Heart right ventricle (tissue), 16 donors: ENCODE data around the gene RABL6. TPM values are rescaled to one million over a fixed set of nuclear protein-coding genes. Genes with fewer than 3 reads are reported as not detected.
"Not testable (repeated sequence)": the region's sequence is repeated elsewhere in the genome, so short reads cannot be mapped to it uniquely, and the experiment has no call there.

Experiments used
- ATAC-seq, 8 donors: fragments of 200-7000 bp; cut with Tn5 transposase; one replicate each; pipeline ENCODE4 v1.9.1; 2020; ENCODE audit warnings: mild to moderate bottlenecking in 8 of 8, moderate library complexity in 8 of 8, moderate number of reproducible peaks in 1 of 8
- DNase-seq, 2 donors: peaks; one replicate each; pipeline ENCODE4 v3.0.0-alpha.2; 2020
- H3K27ac ChIP-seq, 10 donors: fragments of 200-600 bp; sonication (generic) in 2 of 10; one replicate each; pipeline versions ENCODE4 v1.5.0 to v1.8.0; 2020 to 2022; ENCODE audit warnings: mild to moderate bottlenecking in 3 of 10
- H3K27me3 ChIP-seq, 7 donors: fragments of 200-600 bp; one replicate each; pipeline ENCODE4 v1.8.0; 2021 to 2022; ENCODE audit warnings: mild to moderate bottlenecking in 2 of 7
- H3K36me3 ChIP-seq, 9 donors: fragments of 200-600 bp; sonication (generic) in 1 of 9; one replicate each; pipeline versions ENCODE4 v1.5.0 to v1.8.0; 2020 to 2022; ENCODE audit warnings: mild to moderate bottlenecking in 2 of 9
- H3K4me1 ChIP-seq, 9 donors: fragments of 200-600 bp; sonication (generic) in 1 of 9; one replicate each; pipeline versions ENCODE4 v1.5.0 to v1.8.0; 2020 to 2022; ENCODE audit warnings: mild to moderate bottlenecking in 4 of 9
- H3K4me3 ChIP-seq, 10 donors: fragments of 200-600 bp; sonication (generic) in 2 of 10; one replicate each; pipeline versions ENCODE4 v1.5.0 to v1.8.0; 2020 to 2022; ENCODE audit warnings: mild to moderate bottlenecking in 7 of 10, moderate library complexity in 2 of 10
- H3K9me3 ChIP-seq, 11 donors: fragments of 200-600 bp in 10 of 11; sonication (generic) in 2 of 11; one replicate each; pipeline versions ENCODE4 v1.5.0 to v1.8.0; 2013 to 2022; ENCODE audit warnings: mild to moderate bottlenecking in 2 of 11, control low read depth in 1 of 11, moderate library complexity in 1 of 11
- CTCF ChIP-seq, 9 donors: fragments of 200-600 bp; sonication (generic) in 2 of 9; IDR thresholded peaks; one replicate each; pipeline versions ENCODE4 v1.5.0 to v1.8.0; 2021 to 2022; ENCODE audit warnings: antibody characterized with exemption in 9 of 9, mild to moderate bottlenecking in 5 of 9, moderate library complexity in 1 of 9
- WGBS, 2 donors: extraction: QIAGEN DNeasy Blood & Tissue Kit; methylation state at CpG; one replicate each; pipeline ENCODE4 v1.1.7; 2013; ENCODE audit warnings: inconsistent platforms in 1 of 2; 5-methylcytosine and 5-hydroxymethylcytosine counted together
- intact Hi-C, 10 donors: fragments of 100-400 bp; cut with DNase I; formaldehyde crosslinking; loops; one replicate each; pipeline versions ENCODE4 v1.11.1 to v1.14.2; 2022
- polyA plus RNA-seq, 2 donors: library from polyadenylated mRNA; stranded (reverse); fragments of 200-250 nt; gene quantifications; one replicate each; pipeline ENCODE4 v1.2.3, GENCODE V29; 2013
- total RNA-seq, 10 donors: library from RNA; stranded (reverse); fragmentation: NEBNext Ultra II Directional in 3 of 10; extraction: Animal tissue kit (Norgen Biotek cat#: 25700) in 3 of 10; gene quantifications; one replicate each; pipeline versions ENCODE4 v1.2.1 to v1.2.4, GENCODE V29; 2021 to 2023
- donor health status: Arrhythmogenic right ventricular cardiomyopathy.
- donor health status: ischemic (EF 13 %, LVEDD 7.1; RV severe dilation, severe dysfunction).
- donor health status: healthy with polysubstance abuse.
- donor health status: DM: no; HTN: yes; CAD: no.
- donor health status: DM: no; HTN: no; CAD: no.
- donor health status: ischemic (EF 25% LVEDD 6.9; RV normal size, moderate dysfunction).
- donor health status: ischemic (EF 25% LVEDD 5.7; RV mildly dilated, moderate dysfunction).
- donor health status: healthy.
- donor health status: DM: yes; HTN: yes; CAD: no.
- donor health status: Ischemic cardiomyopathy.
- donor health status: ischemic (EF 35%, LVEDD 5.7; RV mildly dilated, moderate dysfunction).
- donor health status: nonischemic (EF 11% LVEDD 7.7; RV severe dilation, severe dysfunction).
- donor health status: DM: yes; HTN: yes; CAD: no.
- donor health status: PGD.
- donor health status: ischemic (EF 29% LVEDD 5.4; RV normal size, mild dysfunction).
- donor health status: nonischemic (EF 23%, LVEDD 6.1; RV moderate dilation, normal function).

Gene RABL6
- total and polyA plus RNA-seq, 12 donors: 60.5 to 97.4 (median 66.6) TPM

DNA sequence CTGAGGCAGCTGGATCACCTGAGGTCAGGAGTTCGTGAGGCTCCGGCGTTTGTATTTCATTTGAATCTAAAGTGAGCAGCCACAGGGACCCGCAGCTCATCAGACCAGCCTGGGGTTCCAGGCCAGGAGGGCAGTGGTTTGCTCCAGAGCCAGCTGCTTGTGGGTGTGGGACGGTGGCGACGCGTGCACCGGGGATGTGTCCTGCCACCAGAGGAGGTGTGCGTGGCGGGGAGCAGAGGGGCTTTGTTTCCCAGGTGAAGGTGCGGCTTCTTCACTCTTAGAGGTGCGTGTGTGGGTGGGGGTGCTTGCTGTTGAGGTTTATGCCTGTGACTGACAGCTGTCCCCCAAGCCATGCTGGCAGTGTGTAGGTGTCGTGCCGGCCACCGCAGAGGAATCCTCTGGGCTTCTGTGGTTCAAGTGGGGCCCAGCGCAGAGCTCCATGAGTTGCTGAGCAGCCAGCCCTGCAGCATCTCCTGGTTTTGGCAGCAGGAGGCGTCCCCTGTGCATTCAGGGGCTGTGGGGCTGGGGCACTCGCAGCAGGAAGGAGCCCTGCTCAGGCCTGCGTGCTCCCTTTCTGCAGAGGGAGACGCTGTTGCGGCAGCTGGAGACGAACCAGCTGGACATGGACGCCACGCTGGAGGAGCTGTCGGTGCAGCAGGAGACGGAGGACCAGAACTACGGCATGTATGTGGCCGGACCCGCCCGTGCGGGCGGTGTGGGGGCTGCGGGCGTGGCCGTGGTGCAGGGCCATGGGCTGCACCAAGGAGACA is 27.6 kb downstream of the RABL6 start:
- H3K4me3 ChIP-seq: no peak overlapping the region
- peaks cover 0 to 87% (median 25%) of the 10 kb centered on the region in 9 donors for H3K36me3 ChIP-seq
- WGBS, 2 donors: 91% methylated on average over 36 of the region's 36 CpGs
- no peak for TF ChIP-seq CTCF (IDR thresholded peaks at IDR 0.05)
- DNase-seq (peak in 1 of 2 donors; percentile 11), ATAC-seq (no peak)
- no peaks in the 10 kb centered on the region for H3K4me1 ChIP-seq
- no peaks in the 10 kb centered on the region for H3K9me3 ChIP-seq
- no peak overlapping the region for H3K27ac ChIP-seq
- intact Hi-C loops: no loop called here
- no peaks in the 10 kb centered on the region for H3K27me3 ChIP-seq

DNA sequence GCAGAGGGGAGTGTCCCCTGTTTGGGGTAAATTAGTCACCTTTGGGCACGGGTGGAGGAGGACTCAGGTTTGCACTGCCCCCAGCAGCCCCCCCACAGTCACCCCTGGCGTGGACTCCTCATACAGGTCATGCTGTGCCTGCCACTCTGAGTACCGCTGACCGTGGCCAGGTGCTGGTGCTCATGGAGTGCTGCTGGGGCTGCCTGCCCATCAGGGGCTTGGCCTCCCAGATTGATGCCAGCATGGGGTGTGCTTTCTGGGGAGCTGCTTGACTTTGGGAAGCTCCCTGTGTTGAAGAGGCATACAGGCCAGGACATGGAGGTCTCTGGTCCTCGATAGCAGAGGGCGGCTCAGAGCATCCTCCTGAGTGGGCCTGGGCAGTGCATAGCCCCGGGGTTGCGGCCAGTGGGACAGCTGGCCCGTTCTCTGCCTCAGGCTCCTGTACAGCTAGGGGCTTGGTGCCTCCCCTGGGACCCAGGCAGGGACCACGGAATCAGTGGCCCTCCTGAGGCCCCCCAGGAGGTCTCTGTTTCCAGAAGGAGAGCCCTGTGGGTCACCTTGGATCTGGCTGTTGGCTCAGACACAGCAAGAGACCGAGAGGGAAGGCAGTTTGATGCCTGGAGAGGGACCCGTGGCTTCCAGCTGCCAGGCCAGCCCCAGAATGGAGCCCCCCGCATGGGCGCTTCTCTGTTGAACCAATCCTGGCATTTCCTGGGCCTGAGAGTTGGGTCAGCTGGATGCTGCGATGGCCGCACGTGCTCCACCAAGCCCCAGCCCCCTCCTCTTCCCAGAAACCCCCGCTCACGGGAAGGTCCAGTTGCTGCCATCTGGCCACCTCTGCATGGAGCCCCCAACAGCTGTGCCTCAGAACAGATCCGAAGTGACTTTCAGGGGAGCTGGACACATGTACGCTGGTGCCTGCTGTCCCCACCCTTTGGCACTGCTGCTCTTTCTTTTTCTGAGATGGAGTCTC is 28.5 kb downstream of the RABL6 start:
- H3K4me1 ChIP-seq: peaks cover 0 to 8% (median 0%) of the 10 kb centered on the region in 9 donors
- 89 to 90% methylated on average over 21 of the region's 21 CpGs for WGBS, 2 donors
- DNase-seq: no peak
- H3K27ac ChIP-seq: no peak overlapping the region
- no peaks in the 10 kb centered on the region for H3K27me3 ChIP-seq
- peaks cover 0 to 81% (median 18%) of the 10 kb centered on the region in 9 donors for H3K36me3 ChIP-seq
- no peak overlapping the region for H3K4me3 ChIP-seq
- H3K9me3 ChIP-seq: no peaks in the 10 kb centered on the region
- intact Hi-C loops: no loop called here
- no peak for ATAC-seq
- TF ChIP-seq CTCF (IDR thresholded peaks at IDR 0.05): no peak

- WGBS, 2 donors: 90 to 91% methylated on average over 27 of the region's 27 CpGs
- intact Hi-C loops: no loop called here
- ATAC-seq (no peak), DNase-seq (peak in 1 of 2 donors; percentile 11)
- H3K36me3 ChIP-seq: peaks cover 0 to 70% (median 11%) of the 10 kb centered on the region in 9 donors
- no peak overlapping the region for H3K4me3 ChIP-seq
- no peak overlapping the region for H3K27ac ChIP-seq
- no peak for TF ChIP-seq CTCF (IDR thresholded peaks at IDR 0.05)
- H3K9me3 ChIP-seq: no peaks in the 10 kb centered on the region
- H3K4me1 ChIP-seq: peaks cover 0 to 19% (median 9%) of the 10 kb centered on the region in 9 donors
- no peaks in the 10 kb centered on the region for H3K27me3 ChIP-seq
Observed at GRCh38 chr9:136837146-136837855, 29.6 kb downstream of the RABL6 start.

- intact Hi-C loops, DNase-seq, H3K4me3 ChIP-seq, H3K27ac ChIP-seq, H3K27me3 ChIP-seq, ATAC-seq, H3K9me3 ChIP-seq: not testable (repeated sequence)
- Histone ChIP-seq H3K4me1 (peaks cover 3 to 24% (median 12%) of the 10 kb centered on the region in 9 donors), H3K36me3 (peaks cover 0 to 65% (median 11%) of the 10 kb centered on the region in 9 donors)
- 93% methylated on average over 15 of the region's 15 CpGs for WGBS, 2 donors
Observed at GRCh38 chr9:136837856-136838277, 30.1 kb downstream of the RABL6 start.
